HG02973 (cell line): ENCODE results near the gene PAX2.

Experiments used
- ATAC-seq: cut with Tn5 transposase; IDR thresholded peaks from one replicate; pipeline ENCODE4 v1.9.1; 2021; ENCODE audit warnings: moderate library complexity; ENCODE audit not compliant: unreplicated experiment

The PAX2 gene

GRCh38 chr10:100738055-100738827 is 7.1 kb upstream of the PAX2 start:
- ATAC-seq: no peak

GRCh38 chr10:100739517-100740368 is 5.6 kb upstream of the PAX2 start:
- ATAC-seq: no peak

GRCh38 chr10:100740476-100741377 is 4.7 kb upstream of the PAX2 start:
- ATAC-seq: no peak

- no peak for ATAC-seq
These were observed 3.9 kb upstream of the PAX2 start for GRCh38 chr10:100741378-100742075.

- no peak for ATAC-seq
These were observed 3.2 kb upstream of the PAX2 start for GRCh38 chr10:100742076-100742771.

- no peak for ATAC-seq
These were observed 2.4 kb upstream of the PAX2 start for GRCh38 chr10:100742936-100743335.

- no peak for ATAC-seq
These were observed 1.7 kb upstream of the PAX2 start for GRCh38 chr10:100743626-100744135.

- ATAC-seq: no peak
These were observed 1.0 kb upstream of the PAX2 start for GRCh38 chr10:100744136-100744986.

GRCh38 chr10:100745882-100746783 is 751 bp downstream of the PAX2 start:
- no peak for ATAC-seq

- no peak for ATAC-seq
These were observed 1.5 kb downstream of the PAX2 start for GRCh38 chr10:100746784-100747455.

- ATAC-seq: no peak
These were observed 2.3 kb downstream of the PAX2 start for GRCh38 chr10:100747456-100748230.

GRCh38 chr10:100748231-100749058 is 3.1 kb downstream of the PAX2 start:
- ATAC-seq: no peak

GRCh38 chr10:100749059-100749308 is 3.6 kb downstream of the PAX2 start:
- no peak for ATAC-seq

GRCh38 chr10:100749309-100750217 is 4.2 kb downstream of the PAX2 start:
- ATAC-seq: no peak
